ENCODE data around the gene NUDT16L1.

Gene NUDT16L1

GRCh38 chr16:4693956-4694641 is 737 bp downstream of the NUDT16L1 start:
- TF ChIP-seq CTCF (IDR thresholded peaks at IDR 0.05) = no peak
- Histone ChIP-seq H3K4me1 (no peaks in the 10 kb centered on the region), H3K27me3 (ENCODE audit: control insufficient read depth, insufficient read depth, low read length) (no peaks in the 10 kb centered on the region), H3K36me3 (ENCODE audit: control insufficient read depth, insufficient read depth, low read length) (no peaks in the 10 kb centered on the region), H3K4me2 (ENCODE audit: low read length) (peak overlapping the region; percentile 87), H3K4me3 (ENCODE audit: low read depth, low read length) (peak overlapping the region; percentile 74), H3K79me2 (no peaks in the 10 kb centered on the region), H2AFZ (peak overlapping the region; percentile 78), H3K27ac (peak overlapping the region; percentile 56), H3K9ac (no peak overlapping the region), H3K9me3 (ENCODE audit: control insufficient read depth, low read length) (no peaks in the 10 kb centered on the region)

- Histone ChIP-seq H3K4me2 (ENCODE audit: low read length) (peak overlapping the region; percentile 87), H3K79me2 (no peaks in the 10 kb centered on the region), H3K36me3 (ENCODE audit: control insufficient read depth, insufficient read depth, low read length) (no peaks in the 10 kb centered on the region), H3K27me3 (ENCODE audit: control insufficient read depth, insufficient read depth, low read length) (no peaks in the 10 kb centered on the region), H3K4me1 (no peaks in the 10 kb centered on the region), H2AFZ (no peak overlapping the region), H3K4me3 (ENCODE audit: low read depth, low read length) (peak overlapping the region; percentile 74), H3K27ac (no peak overlapping the region), H3K9ac (no peak overlapping the region), H3K9me3 (ENCODE audit: control insufficient read depth, low read length) (no peaks in the 10 kb centered on the region)
- no peak for TF ChIP-seq CTCF (IDR thresholded peaks at IDR 0.05)
Observed at GRCh38 chr16:4694642-4695451, 1.5 kb downstream of the NUDT16L1 start.

GRCh38 chr16:4695473-4696171 is 2.3 kb downstream of the NUDT16L1 start:
- H3K27ac ChIP-seq = no peak overlapping the region
- no peak overlapping the region for H2AFZ ChIP-seq
- H3K79me2 ChIP-seq = no peaks in the 10 kb centered on the region
- H3K4me1 ChIP-seq = no peaks in the 10 kb centered on the region
- no peak overlapping the region for H3K4me2 ChIP-seq (ENCODE audit: low read length)
- no peak overlapping the region for H3K4me3 ChIP-seq (ENCODE audit: low read depth, low read length)
- no peaks in the 10 kb centered on the region for H3K9me3 ChIP-seq (ENCODE audit: control insufficient read depth, low read length)
- no peak overlapping the region for H3K9ac ChIP-seq
- H3K27me3 ChIP-seq (ENCODE audit: control insufficient read depth, insufficient read depth, low read length) = no peaks in the 10 kb centered on the region
- no peaks in the 10 kb centered on the region for H3K36me3 ChIP-seq (ENCODE audit: control insufficient read depth, insufficient read depth, low read length)
- TF ChIP-seq CTCF (IDR thresholded peaks at IDR 0.05) = no peak

- no peaks in the 10 kb centered on the region for H3K9me3 ChIP-seq (ENCODE audit: control insufficient read depth, low read length)
- H3K4me1 ChIP-seq = no peaks in the 10 kb centered on the region
- no peak overlapping the region for H3K27ac ChIP-seq
- no peaks in the 10 kb centered on the region for H3K27me3 ChIP-seq (ENCODE audit: control insufficient read depth, insufficient read depth, low read length)
- no peak overlapping the region for H2AFZ ChIP-seq
- no peak for TF ChIP-seq CTCF (IDR thresholded peaks at IDR 0.05)
- no peaks in the 10 kb centered on the region for H3K79me2 ChIP-seq
- H3K36me3 ChIP-seq (ENCODE audit: control insufficient read depth, insufficient read depth, low read length) = no peaks in the 10 kb centered on the region
- H3K9ac ChIP-seq = no peak overlapping the region
- H3K4me2 ChIP-seq (ENCODE audit: low read length) = no peak overlapping the region
- no peak overlapping the region for H3K4me3 ChIP-seq (ENCODE audit: low read depth, low read length)
Observed at GRCh38 chr16:4696172-4696904, 3.0 kb downstream of the NUDT16L1 start.
